ENCODE results near the gene DYNC1H1.

The DYNC1H1 gene

DNA sequence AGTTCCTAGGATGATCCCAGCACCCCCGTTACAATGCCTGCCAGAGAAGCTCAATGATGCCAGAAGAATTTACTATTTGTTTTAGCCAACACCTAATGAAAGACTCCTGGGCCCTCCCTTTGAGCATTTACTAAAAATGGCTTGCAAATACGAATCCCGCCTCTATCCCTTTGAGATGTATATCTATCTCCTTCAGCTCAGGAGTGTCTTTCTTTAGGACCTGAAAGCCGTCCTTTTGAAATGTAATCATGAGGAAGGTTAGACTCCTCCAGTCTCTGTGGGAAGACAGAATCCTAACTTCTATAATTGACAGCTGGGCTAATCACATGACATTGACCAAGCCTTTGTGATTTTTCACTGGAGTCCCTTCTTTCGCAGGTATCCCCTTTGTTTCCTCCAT, 19.2 kb upstream of the DYNC1H1 start:
- no peak for DNase-seq

DNA sequence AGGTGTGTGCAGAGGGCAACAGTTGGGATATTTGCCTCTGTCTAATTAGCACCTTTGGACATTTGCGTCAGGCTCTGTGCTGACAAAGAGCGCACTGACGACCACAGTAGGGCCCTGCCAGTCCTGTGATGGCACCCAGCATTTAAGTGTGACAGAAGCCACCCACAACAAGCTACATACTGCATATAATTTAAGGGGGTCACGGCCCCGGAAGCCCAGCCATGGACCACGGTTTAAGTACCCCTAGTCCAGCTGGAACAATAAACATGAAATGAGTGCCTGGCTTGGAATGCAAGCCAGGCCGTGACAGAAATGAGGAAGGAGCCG, 16.8 kb upstream of the DYNC1H1 start:
- DNase-seq = no peak

DNA sequence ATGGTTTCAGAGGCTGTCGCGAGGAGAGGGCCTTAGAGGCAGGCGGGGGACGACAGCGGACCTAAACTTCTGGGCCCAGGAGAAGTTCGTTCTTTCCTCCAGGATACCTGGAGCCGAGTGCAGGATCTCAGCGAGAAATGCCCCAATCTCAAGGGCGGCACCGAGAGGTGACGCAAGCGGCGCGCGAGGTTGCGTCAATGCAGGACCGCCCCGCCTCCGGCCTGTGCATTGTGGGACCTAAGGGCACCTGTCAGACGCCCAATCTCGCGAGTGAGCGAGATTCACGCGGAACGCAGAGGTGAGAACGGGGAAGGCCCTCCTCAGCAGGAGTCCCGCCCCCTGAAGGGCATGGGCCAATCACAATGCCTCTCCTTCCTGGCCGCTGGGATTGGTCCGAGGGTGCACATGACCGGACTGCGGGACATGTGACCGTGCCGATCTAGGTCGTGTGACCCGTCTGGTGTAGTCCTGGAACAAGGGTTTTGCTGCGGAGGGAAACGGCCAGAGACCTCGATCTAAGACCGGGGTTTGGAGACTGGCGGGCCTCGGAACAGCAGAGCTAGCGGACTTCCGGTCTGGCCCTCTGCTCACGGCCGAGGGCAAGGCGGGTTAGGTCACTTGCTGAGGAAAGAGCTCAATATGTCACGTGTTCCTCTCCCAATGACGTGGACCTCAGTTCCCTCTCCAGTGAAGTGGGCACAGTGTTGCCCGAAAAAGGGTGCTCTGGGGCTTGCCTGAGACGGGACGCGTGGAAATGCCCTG, 16.3 kb upstream of the DYNC1H1 start:
- peak; percentile 100 for DNase-seq

DNA sequence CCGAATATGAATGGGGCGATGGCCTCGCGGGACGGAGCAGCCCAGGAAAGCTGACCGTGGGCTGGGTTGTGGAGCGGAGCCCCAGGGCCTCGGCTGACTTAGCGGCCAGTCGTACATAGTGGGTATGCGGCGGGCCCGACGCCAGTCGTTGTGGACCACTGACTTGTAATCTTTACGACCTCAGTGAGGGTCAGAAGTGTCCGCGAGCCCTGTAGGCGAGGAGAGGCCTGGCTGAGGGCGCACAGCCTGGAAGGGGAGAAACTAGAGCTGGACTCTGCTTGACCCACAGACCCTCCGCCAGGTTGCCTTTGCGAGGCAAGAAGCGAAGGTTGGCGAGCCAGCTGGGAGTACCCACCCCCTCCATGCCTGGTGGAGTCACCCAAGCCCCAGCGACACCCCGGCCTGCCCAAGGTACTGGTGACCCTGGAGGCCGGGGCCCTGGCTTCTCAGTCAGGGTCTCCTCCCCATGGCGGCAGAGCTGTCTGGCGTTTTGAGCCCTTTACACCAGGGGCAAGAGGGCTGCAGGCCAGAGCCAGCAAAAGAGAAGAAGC, 15.6 kb upstream of the DYNC1H1 start:
- DNase-seq = no peak

DNA sequence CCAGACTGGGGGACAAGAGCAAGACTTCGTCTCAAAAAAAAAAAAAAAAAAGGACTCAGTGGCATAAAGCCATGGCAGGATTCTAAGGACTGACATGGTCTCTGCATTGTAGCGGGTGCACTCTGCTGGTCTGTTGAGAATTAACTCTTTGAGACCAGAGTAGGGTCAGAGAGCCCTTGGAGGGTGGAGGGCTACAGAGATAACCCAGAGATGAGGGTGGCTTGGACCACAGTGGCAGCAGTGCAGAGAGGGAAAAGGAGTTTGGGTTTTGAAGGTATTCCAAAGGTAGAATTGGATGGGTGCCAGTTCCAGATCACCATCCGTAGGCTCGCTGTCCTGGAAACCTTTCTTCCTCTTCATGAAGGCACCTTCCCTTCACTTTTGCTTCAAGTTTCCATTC, 14.3 kb upstream of the DYNC1H1 start:
- DNase-seq = no peak

DNA sequence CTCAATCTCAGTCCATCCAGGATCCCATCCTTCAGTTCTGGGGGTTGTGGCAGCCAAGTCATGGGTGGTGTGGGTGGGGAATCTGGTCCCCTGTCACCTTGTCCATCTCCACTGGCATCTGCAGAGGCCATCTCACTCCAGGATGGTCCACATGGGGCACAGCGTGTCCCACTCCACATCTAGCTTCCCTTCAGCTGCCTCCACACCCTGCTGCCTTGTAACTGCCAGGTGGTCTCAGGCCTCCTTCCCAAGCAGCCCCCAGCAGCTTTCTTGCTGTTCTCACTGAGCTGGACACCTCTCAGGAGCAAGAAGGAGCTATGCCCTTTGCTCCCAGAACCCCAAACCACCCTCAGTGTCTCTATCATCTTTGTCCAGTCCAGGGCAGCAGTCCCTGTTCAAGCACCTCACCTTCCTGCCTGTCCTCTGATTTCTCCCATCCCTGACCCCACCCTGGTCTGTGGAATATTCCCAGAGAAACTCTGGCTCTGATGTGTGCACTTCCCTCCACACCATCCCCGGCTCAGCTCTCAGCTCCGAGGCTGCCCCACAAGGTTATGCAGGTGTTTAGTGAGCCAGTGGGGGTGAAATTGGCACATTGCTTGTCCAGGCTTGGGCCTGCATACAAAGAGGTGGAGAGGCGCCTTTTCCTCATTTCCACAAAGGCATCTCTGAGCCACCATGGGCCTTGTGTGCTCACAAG, 13.7 kb upstream of the DYNC1H1 start:
- DNase-seq = no peak

DNA sequence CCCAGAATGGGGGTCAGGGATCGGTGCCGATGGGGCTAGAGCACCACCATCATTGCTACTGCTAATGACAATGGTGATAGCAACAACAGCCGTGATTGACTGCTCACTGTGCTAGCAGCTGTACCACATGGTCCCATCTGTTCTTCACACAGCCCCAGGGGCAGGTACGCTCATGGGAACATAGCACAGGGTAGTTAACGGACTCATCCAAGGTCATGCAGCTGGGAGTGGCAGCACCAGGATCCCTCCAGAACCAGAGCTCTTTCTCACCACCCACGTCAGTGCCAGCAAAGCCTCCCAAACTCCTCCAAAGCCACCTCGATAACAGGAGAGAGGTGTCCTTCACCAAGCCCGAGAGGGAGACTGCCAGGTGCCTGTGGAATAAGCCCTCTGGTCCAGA, 11.2 kb upstream of the DYNC1H1 start:
- peak; percentile 89 for DNase-seq

DNA sequence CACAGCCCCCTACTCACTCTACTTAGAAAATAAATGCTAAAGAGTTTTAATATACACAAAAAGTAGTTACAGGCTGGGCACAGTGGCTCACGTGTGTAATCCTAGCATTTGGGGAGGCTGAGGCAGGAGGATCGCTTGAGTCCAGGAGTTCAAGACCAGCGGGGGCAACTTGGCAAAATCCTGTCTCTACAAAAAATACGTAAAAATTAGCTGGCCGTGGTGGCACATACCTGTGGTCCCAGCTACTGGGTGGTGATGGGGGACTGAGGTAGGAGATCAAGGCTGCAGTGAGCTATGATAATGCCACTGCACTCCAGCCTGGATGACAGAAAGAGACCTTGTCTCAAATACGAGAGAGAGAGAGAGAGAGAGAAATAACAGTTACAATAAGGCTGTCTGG, 9.9 kb upstream of the DYNC1H1 start:
- no peak for DNase-seq

DNA sequence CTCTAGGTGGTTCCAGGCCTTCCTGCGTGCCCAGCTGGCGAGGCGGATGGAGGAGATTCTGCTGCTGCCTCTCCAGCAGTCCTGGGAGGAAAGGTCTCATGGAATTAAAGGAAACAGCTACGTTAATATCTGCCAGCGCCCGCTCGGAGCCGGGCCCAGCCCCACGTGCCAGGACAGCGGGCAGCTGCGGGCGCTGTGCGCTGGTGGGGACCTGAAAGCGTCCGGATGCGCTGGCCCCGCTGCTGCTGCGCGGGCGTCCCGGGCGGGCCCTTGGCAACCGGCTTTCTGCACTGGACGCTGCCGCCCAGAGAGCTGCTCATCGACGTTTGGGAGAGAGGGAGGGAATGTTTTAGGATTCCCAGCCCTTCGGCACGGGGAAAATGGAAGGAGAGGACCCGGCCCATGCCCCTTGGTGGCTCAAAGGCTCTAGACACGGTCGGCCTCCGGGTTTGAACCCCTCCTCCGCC, 8.6 kb upstream of the DYNC1H1 start:
- no peak for DNase-seq

DNA sequence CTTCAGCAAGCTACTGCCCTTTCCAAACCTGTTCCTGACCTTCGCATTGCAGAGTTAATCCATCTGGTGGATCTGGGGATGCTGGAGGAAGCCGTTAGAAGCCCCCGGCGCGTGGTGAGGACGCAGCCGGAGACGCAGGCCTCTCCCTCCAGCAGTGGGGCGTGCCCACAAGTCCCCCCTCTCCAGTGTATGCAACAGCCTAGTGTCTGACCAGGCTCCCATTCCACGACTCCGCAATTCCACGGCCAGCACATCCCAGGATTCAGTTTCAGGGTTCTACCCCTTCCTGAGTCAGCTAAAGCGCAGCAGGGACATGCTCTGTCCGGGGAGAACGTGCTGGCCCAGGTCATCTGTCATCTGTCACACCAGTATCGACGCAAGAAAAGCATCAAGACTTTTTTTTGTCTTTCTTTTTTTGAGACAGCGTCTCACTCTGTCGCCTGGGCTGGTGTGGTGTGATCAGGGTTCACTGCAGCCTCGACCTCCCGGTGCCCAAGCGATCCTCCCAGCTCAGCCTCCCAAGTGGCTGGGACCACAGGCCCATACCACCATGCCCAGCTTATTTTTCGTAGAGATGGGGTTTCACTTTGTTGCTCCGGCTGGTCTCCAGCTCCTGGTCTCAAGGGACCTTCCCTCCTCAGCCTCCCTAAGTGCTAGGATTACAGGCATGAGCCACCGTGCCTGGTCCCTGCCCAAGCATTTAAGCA, 8.0 kb upstream of the DYNC1H1 start:
- DNase-seq = no peak

DNA sequence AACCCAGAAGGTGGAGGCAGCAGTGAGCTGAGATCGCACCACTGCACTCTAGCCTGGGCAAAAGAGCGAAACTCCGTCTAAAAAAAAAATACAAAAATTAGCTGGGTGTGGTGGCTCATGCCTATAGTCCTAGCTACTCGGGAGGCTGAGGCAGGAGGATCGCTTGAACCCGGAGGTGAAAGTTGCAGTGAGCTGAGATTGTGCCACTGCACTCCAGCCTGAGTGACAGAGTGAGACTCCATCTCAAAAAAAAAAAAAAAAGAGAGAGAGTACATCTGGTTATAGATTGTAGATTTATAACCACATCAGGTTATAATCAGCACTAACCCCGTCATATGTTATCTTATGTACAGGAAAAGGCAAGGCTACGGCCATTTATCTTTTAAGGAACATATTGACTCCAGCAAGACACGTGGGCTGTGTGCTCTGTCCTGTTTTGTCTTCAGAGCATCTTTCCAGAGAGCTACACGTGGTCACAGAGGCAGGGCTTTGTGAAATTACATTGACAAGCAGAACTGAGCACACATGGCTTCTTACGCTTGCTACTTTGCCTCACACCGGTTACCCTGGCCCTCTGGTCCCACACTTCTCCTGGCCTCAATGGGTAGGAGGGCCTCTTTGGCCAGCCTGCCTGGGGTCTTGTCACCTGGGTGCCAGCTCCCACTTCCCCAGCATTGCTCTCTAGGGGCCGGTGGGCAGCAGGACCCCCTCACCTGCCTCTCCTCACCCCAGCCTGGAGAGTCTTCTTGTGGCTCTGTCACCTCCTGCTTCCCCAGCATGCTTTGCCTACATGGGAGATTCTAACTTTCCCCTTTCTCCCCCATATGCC, 6.8 kb upstream of the DYNC1H1 start:
- no peak for DNase-seq

DNA sequence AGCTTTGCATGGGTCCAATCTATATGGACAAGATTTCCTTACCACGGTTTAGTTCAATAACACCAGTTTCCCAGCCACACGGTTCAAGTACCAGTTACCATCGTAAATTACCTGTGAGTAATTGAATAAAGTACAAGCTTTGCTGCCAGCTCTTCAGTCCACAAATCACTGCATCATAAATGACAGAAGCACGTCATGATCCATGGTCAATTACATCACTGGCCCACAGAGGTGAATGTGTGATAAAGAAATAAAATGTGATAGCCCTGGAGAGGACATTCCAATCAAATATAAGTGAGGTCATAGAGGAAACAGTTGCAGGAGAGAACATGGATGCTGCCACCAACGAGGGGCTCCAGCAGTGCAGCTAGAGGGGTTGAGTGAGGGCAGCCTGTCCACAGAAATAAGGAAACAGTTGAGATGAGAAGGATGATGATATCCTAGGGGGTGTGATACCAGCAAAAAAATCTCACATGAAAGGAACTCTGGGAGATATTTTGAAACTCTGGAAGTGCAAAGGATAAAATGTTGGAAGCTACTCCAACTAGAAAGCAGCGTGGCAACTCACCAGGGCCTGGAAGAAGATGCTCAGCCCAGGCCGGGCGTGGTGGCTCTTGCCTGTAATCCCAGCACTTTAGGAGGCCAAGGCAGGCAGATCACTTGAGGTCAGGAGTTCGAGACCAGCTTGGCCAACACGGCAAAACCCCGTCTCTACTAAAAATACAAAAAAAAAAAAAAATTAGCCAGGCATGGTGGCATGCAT, 5.8 kb upstream of the DYNC1H1 start:
- DNase-seq = no peak

DNA sequence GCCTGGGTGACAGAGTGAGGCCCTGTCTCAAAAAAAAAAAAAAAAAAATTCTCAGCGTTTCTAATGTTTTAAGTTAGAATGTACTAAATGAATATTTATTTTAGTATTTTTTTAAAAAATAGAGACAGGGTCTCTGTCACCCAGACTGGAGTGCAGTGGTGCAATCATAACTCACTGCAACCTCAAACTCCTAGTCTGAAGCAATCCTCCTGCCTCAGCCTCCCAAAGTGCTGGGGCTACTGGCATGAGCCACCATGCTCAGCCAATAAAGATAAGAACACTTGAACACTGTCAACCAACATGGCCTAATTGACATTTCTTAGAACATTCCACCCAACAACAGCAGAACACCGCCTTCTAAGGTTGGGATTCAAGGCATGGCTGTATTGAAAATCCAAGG, 5.1 kb upstream of the DYNC1H1 start:
- no peak for DNase-seq

DNA sequence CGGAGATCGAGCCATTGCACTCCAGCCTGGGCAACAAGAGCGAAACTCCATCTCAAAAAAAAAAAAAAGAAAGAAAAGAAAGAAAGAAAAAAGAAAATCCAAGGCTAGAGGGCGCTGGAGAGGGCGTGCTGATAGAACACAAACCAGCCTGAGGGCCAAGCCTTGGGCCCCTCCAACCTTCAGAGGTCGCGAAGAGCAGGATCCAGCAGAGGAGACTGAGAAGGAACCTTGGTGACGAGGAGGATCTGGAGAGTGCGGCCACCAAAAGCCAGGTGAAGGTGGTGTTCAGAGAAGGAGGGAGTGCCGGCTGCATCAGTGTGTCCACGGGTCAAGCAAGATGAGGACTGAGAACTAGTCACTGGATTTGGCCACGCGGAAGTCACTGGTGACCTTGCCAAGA, 4.1 kb upstream of the DYNC1H1 start:
- DNase-seq = no peak

DNA sequence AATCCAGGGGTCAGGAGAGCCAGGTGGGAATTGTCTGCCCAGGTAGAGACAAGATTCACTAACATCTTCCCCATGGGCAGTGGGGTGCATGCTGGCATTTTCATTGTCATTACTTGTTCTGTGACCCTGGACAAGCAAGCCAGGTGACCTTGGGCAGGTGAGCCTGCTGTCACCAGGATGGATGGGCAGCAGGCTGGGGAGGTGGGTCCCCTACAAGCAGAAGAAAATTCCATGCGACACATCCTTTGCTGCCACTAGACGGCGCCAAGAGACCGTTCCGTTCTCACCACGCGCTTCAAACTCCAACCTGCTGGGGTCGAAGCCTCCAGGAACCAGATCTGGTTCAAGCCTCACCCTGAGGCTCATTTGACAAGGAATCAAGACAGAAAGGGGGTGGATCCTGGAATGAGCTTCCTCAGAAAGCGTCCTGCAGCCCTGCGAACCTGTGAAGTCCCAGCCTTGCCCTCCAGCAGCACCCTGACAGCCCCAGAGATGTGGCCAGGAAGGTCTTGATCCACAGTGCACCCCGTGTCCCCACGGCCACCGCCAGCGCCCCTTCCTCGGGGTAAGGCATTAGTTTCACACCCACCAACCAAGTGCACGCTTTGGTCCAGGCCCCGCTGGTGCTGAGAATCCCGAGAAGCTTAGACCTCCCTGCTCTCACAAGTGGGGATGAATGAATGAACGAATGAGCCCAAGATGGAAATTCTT, 3.2 kb upstream of the DYNC1H1 start:
- peak; percentile 91 for DNase-seq

DNA sequence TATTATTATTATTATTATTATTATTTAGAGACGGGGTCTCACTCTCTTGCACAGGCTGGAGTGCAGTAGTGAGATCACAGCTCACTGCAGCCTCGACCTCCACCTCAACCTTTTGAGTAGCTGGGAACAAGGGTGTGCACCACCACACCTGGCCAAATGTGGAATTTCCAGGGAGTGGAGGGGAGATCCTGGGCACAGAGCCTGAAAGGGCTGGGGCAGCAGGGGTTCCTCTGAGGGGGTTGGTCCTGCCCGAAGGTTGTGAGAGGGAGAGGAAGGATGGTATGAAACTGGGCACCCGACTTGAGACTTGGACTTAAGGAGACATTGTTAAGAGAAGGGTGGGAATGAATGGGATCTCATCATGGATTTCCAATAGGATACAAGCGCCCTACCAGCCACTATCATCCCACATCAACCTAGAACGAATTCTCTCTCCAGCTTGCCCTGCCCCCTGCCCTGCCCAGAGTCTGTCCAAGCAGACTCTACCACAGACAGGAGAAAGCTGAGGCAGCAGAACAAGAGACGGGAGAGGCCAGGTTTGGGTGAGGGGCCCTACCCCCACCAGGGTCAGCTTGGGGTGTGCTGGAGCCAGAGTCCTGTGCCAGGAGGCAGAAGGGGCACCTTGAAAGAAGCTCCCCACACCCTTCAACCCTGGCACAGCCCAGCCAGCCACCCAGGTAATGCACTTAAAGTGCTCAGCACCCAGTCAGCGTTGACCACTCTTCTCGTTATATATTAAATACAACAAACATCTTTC, 2.4 kb upstream of the DYNC1H1 start:
- DNase-seq = no peak

DNA sequence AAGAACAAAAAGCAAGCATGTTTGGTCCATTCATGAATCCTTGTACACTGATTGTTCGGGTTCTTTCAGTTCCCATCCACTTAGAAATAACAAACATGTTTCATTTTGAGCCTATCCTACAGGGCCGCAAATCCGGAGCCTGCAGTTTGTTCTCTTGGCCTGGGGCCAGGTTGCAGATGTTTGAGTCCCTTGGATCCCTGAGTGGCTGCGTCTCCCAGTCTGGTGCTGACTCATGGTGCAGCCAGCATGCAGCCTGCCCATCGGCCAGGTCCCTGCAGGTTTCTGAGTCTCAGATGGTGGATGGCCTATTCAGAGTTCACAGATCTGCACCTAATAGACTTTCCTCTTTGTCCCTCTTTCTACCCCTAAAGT, 1.9 kb upstream of the DYNC1H1 start:
- DNase-seq = peak; percentile 95

DNA sequence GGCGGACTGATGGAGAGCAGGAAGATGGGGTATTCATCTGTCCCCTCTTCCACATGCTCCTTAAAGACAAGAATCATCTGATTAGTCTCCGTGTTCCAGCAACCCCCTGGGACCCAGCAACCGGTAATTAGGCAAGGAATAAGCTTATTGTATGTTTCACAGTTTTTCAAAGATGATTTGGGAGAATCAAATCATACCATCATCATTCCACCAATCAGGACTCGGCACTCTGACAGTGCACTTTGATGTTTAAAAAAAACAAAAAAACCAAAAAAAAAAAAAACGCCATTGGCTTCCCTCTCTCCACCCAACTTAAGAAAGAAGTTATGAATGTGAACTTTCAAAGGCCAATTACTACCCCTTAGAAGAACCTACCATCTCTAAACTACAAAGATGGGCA, 1.3 kb upstream of the DYNC1H1 start:
- DNase-seq = peak; percentile 90

DNA sequence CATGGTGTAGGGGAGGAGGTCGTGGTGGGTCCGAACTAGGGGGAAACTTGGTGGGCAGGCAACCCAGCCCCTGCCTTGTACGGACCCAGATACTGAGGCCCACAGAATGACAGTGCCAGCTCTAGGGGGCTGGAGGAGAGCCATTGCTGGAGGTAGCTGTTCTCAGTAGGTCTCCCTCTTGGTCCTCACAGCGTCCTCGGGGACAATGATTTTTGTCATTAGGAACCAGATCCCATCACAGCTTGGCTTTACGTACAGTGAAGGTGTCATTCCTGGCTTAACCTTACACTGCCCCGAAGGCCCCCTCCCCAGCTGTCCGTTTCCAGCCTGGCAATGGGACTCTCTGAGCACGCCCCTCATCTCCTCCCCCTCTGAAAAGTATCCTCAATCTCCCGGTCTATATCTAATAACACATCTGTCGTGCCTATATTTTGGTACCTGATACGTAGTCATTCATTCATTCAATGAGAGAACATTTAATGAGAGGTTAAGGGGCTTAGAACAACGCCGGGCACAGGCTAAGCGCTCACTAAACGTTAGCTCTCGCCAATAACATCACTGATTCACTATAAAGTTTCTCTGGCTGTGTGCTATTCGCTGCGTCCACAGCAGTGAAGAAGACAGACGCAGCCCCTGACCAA, 597 bp upstream of the DYNC1H1 start:
- no peak for DNase-seq

DNA sequence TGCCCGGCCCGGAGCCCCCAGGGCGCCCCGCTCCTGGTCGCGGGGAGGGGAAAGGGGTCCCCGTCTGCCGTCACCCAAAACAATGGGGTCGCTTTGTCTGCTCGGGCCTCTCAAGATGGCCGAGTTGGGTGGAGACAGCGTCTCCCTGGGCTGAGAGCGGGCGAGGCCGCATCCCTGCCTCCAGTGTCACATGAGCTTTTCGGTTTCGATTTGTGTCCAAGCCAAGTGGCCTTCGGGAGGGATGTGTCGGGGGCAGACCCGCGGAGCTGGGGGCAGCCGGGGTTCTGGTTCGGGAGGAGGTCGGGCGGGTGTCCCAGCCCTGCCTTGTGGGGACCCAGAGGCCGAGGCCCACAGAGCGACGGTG, 790 bp downstream of the DYNC1H1 start:
- peak; percentile 54 for DNase-seq
